Measurements from ENCODE around the gene SPDYE4.

SPDYE4 gene

DNA sequence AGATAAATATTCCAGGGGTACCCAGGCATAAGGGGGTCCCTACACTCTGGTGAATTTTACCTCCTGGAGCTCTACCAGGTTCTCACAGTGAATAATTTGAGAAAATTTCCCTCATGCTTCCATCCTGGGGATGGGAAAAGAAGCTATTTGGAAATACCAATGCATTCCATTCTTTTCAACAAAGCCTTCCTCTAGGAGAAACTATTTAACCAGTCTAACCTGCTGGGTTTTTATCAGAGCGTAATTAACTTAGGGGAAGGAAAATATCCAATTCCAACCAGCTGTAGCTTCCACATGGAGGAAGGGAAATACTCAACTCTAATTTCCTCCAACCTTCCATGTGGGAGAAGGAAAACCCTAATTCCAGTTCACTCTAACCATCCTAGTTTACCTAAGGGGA, 23.8 kb upstream of the SPDYE4 start:
- no peak for DNase-seq

DNA sequence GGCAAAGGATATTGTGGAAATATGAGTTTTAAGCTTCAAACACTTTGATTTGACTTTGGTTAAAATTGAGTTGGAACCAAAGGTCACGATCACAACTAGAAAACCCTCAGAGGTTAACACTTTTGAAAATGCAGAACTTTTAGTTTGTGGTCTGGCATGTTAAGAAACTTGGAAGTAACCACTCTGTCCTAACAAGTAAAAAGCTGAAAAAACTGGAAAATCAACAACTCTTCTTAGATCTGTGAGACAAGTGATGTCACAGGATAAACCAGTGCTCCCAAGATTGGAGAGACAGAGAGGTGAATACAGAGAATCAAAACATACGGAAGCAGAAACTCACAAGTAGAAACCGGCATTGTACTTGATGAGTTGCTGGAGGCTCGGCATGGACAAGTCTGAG, 23.4 kb upstream of the SPDYE4 start:
- no peak for DNase-seq

DNA sequence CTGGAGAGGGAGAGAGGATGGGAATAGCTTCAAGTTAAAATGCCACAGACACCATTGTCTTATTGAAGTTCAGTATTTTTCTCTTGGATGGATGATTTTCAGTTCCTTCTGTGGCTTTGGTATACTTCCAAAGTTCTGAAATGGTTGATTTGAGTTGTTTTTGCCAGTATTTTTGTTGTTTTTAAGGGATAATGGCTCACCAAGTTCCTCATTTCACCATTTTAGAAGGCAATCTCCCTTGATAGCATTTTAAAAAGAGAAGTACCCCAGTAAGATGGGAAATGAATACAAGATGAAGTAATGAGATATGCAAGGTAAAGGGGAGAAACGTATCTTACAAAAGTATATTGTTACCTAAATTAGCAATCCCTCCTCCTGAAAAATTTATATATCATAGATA, 18.5 kb upstream of the SPDYE4 start:
- DNase-seq, result no peak

DNA sequence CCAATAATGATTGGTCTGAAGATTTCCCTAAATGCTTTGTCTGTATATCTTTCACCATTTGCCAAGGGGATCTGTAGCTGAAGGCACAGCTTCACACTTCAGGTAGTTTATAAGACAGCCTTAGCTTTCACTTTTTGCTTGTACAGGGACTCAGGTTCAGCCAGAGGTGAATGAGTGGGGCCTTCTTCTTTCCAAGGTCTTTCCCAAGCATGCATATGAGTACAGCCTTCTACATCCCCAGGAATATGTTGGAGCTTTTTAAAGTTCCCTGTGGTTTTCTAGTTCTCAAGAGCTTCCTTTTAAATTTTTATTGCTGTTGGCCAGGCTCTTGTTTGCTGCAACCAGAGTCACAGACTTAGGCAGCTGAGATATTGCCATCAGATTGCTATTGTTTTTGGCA, 17.9 kb upstream of the SPDYE4 start:
- DNase-seq, result no peak

DNA sequence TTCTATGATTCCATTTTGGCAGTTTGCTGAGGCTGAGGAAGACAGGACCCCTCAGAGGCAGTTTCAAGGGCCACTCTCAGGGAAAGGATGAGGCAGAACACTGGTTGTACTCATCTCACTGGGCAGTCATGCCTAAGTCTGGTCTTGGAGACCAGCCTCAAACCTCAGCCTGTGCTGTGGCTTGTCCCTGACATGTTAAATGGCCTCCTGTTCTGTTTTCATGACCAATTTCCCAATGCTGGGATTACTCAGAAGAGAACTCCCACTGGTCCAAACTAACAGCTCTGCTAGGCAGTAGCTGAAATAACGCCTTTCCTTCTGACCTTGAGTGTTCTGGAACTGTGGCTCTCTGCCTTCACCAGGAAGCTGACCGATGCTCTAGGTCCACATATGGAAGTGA, 8.4 kb upstream of the SPDYE4 start:
- DNase-seq, result no peak

DNA sequence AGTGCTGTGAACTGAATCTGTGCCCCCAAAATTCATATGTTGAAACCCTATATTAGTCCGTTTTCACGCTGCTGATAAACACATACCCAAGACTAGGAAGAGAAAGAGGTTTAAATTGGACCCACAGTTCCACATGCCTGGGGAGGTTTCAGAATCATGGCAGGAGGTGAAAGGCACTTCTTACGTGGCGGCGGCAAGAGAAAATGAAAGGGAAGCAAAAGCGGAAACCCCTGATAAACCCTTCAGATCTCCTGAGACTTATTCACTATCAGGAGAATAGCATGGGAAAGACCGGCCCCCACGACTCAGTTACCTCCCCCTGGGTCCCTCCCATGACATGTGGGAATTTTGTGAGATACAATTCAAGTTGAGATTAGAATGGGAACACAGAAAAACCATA, 3.7 kb upstream of the SPDYE4 start:
- DNase-seq, result no peak

DNA sequence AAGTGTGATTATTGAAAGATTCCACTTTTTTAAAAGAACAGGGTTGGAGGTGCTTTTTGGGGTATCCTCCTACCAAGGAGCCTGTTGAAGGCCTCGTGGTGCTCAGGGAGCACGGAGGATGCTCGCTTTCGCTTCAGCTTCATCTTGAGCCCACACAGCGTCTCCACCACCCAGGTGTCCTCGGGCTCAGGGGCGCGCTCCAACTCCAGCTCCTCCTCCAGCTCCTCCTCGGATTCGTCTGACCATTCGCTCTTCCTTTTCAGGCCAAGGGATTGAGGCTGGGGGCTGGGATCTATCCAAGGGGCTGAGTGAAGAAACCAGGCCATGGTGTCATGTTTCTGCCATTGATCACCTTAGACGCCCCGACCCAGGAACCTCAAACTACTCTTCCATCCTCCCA, 1.2 kb downstream of the SPDYE4 start:
- no peak for DNase-seq

DNA sequence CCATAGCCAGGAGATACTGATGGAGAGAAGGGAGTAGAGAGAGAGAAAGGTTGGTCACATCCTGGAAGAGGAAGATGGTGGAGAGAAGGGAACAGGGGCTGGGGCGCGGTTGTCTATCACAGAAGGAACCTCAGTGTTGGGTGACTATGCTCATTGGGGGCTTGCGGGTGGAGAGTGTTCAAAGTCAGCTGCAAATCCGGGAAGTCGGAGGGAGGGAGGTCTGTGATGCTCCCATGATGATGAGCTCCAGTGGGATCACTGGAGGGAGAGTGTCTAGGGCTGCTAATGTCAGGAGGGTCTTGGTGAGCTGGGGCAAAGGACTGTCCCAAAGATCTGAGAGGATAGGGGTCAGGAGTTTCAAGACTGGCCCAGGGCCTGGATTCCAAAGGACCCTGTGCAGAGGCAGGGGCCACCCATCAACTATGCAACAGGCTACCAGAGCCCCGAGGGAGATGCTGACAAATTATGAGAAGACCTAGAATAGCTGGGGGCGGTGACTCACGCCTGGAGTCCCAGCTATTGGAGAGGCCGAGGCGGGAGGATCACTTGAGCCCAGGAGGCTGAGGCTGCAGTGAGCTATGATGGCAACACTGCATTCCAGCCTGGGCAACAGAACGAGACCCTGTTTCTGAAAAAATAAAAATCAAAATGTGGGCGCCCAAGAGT, 2.6 kb downstream of the SPDYE4 start:
- no peak for DNase-seq

DNA sequence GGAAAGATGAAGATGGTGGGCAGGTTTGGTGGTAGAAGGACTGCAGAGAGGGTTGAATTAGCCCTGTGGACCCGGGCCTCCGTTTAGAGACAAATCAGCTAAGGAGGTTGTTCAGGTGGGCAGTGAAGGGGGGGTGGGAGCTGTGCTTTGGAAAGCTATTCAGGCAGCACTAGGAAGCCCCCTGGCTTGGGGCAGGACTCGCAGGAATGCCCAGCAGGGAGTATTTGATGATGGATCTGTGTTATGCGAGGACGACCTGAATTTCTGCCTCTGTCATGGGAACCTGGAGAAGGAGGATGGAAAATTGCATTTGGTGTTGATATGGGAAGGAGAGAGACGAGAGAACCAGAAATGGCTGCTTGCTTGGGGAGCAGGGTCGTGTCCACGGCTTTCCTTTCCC, 3.5 kb downstream of the SPDYE4 start:
- DNase-seq, result no peak

DNA sequence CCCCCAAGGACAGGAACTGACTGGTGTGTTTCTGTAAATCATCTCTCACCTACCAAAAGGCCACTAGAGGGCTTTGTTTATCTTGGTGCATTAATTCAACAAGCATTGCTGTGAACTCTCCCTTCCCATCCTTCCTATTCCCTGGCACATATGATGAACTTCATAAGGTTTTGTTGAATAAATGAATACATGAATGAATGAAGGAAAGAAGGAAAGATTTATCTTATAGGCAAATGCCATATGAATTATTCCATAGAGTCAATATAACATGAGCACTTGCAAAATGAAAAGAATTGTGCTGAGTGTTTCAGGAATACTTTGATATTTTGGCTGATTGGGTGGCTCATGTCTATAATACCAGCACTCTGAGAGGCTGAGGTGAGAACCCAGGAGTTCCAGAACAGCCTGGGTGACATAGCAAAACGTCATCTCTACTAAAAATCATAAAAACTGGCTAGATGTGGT, 4.3 kb downstream of the SPDYE4 start:
- DNase-seq, result peak; percentile 46

DNA sequence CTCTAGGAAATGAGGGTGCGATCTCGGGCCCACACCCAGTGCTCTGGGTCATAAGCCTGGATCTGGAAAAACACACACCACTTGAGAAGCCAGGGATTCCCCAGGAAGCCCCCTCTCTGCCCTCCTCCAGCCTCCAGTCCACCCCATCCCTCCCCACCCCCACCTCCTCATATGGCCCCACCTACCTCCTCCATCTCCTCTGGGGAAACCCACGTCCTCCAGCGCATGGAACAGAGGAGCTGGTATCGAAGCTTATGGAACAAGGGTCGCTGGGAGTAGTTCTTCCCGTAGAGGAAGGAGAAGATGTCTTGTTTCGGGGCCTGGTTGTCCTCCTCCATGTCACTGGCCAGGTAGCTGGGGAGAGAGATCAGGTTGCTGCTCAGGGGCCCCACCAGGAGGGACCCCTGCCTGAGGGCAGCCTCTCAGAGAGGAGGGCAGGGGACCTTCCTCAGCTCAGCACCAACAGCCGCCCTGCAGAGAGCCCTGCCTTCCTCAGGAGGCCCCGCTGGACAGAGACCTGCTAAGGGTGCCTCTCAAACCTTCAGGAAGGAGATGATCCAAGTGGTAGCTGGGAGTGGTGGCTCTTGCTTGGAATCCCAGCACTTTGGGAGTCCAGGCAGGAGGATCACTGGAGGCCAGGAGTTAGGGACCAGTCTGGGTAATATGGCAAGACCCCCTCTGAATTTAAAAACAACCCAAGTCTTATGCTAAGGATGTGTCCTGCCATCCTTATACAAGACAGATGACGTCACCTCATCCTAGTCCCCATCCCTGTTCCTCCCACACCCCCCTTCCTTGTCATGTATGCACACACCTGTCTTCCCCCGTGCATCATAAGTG, 5.0 kb downstream of the SPDYE4 start:
- no peak for DNase-seq

DNA sequence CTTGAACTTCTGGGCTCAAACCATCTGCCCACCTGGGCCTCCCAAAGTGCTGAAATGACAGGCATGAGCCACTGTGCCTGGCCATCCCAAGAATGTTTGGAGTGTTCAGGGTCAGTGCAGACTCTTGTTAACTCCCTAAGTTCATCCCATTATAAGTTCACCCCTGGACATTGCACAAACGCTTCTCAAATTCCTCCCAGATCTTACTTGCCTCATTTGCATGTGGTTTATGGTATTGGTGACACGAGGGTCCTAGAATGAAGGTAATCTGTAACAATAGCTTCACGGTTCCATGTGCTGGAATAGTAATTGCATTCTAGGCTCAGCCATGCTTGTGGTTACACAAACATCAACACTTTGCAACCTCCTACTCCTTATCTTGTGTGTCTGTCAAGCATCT, 8.7 kb downstream of the SPDYE4 start:
- no peak for DNase-seq

DNA sequence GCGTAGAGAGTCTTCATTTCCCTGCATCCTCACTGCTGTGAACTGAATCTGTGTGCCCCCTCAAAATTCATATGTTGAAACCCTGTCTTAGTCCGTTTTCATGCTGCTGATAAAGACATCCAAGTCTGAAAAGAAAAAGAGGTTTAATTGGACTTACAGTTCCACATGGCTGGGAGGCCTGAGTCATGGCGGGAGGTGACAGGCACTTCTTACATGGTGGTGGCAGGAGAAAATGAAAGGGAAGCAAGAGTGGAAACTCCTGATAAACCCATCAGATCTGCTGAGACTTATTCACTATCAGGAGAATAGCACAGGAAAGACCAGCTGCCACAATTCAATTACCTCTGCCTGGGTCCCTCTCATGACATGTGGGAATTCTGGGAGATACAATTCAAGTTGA, 10.6 kb downstream of the SPDYE4 start:
- no peak for DNase-seq

DNA sequence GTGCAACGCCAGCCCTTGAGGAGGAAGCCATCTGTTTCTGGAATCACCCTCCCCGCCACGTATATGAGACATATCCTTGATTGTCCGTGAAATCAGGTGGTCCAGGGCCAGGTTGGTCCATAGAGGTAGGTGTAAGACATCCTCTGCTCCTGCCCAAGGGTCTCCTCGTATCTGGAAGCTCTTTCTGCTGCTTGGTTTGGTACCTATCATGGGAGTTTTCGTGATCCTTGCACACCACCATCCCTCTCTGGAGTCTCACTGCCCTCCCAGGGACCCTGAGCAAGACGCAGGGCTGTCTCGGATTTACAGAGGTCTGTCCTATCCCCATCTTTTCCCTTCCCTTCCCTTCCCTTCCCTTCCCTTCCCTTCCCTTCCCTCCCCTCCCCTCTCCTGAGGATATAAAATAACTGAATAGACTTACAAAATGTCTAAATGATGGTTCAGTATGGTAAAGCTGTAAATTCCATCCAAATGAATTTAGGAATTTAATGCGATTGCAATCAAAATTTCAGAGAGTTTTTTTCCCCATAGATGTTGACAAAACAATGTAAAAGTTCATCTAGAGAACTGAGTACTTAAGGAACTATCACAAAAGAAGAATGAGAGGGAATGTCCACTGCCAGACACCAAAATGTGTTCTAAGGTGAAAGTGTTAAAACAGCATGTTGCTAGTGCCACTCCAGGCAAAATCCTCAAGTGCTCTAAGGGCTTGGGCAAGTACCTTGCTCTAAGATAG, 11.7 kb downstream of the SPDYE4 start:
- no peak for DNase-seq

DNA sequence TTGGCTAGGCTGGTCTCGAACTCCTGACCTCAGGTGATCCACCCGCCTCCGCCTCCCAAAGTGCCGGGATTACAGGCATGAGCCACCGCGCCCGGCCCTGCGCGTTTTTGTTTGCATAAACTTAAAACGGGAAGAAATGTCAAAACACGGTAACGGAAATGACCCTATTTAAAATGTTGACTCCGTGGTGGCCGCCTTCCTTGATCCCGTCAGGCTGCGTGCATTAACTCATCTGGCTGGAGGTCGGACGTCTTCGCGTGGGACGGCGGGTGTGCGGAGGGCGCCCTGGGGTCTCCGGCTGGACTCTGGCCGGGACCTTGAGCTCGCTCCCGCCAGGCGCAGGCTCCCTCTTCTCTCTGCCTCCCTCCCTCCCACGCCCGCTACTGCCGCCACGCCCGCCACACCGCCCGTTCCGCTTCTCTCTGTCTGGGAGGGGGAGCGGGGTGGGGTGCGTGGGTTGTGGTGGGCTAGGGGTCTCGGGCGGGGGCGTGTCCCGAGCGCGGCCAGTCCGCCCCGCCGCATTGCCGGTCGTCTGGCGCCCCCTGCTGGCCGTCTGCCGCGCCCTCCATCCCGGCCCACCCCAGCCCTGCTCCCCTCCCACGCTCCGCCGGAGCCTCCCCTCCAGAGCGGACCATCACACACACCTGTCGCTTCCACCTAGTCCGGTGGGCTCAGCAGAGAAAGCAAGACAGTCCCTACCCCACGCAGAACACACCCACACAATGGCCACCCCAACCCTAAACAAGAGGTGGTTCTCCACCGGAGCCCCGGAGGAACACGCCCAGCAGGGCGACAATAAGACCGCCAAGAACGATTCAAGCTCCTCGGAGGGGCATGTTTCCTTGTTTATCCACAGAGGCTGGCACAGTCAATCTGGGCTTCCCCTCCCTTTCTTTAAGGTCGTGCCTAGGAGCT, 12.5 kb downstream of the SPDYE4 start:
- DNase-seq, result peak; percentile 28

DNA sequence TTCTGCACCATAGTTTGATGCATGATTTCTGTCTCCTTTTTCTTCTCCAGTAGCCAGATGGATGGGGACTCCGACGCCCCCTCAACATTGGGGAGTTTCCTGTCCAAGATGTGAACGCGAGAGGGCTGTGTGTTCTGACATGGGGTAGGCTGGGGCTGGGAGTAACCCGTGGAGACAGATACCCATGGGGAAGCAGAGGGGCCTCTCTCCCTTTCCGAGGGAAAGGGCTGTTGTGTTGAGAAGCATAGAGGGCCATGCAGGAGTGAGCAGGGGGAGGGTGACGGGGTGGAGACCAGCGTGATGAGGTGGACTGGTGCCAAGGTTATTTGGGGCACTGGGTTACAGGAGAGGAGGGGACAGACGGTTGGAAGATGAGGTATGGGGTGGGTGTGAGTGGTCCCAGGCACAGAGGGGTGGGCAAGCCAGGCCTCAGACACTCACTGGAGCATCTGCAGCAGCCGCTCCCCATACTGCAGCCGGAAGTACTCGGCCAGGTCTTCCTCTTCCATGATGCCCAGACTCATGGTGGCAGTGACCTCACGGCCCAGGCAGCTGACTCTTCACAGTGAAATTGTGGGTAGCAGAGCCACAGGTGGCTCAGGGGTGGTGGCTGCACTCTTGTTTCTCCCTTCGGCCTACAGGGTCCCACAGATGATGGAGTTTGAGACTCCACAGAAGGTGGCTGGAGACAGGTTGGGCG, 14.1 kb downstream of the SPDYE4 start:
- no peak for DNase-seq

DNA sequence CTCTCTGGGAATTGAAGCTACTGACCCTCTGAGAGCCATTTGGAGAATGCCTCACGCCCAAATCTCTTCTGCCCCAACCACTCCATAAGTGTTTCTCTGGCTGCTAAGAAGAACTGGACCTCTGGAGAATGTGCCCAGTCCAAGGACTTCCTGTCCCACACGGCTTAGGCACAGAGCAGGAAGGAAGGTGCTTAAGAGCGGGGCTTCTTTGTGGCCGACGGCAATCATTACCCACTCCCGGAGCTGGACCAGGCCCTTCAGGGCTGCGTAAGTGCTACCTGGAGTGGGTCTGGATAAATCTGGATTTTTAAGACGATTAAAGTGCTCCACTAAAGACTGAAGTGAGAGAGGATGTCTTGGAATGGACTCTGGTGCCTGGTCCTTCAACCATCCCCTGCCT, 15.5 kb downstream of the SPDYE4 start:
- DNase-seq, result no peak

DNA sequence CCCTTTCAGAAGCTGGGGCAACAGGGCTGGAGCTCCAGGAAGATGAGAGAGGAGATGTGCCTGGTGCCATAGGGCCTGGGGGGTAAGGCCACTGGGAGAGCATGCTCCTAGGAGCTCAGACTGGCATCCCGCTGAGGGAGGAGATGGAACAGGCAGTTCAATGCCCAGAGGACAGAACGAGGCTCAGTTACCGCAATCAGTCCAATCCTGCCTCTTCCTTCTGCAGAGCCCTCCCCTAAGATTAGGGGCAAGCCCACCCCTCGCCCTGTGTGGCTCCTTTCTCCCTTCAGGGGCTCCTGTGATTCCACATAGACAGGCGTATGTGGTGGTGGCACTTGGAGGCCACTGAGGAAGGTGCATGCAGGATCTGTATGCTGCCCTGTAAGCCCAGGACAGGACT, 16.1 kb downstream of the SPDYE4 start:
- no peak for DNase-seq

DNA sequence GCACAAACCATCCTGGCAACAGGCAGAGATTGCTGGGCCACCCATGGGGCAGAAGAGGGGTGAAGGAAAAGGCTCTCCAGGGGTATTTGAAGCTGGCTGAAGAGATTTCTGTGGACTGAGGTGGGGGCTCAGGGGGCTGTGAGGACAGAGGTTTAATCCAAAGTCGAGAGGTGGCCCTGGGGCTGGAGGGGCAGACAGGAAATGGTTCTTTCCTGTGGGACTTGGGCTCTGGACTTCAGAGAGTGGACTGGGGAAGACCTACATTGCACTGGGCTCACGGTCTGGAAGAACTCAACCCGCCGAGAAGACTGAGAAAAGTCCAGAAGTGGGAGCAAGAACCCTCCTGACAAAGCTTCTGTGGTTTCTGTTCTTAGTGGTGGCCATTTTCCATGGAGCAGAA, 16.6 kb downstream of the SPDYE4 start:
- DNase-seq, result no peak

DNA sequence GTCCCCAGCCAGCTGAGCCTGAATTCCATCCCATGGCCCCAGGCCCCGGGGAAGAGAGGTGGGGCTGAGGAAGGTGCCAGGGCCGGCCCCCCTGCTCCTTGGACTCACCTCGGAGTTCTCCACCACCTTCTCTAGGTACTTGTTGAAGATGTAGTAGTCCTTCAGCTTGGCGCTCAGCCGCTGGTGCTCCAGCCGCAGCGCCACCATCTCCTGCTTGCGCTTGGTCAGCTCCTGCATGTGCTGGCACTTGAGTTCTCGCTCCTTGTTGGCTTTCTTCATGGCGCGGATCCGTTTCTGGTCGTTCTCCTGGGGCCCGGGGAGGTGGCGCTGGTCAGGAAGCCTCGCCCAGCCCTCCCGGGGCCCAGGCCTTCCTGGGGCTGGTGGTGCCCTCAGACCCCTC, 17.0 kb downstream of the SPDYE4 start:
- no peak for DNase-seq

DNA sequence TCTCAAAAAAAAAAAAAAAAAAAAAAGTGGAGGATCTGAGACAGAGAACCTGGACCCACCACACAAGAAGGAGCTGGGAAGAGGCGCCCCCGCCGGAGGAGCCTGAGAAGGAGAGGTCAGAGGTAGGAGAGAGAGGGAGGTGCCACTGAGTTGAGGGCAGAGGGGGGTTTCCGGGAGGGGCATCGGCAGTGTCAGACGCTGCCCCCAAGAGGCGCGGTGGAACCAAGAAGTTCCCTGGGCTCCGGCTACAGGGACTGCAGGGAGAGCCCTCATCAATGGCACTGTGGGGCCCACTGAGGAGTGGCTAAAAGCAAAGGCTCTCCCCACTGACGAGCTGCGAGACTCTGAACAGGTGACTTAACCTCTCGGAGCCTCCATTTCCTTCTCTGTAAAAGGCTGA, 17.9 kb downstream of the SPDYE4 start:
- no peak for DNase-seq

DNA sequence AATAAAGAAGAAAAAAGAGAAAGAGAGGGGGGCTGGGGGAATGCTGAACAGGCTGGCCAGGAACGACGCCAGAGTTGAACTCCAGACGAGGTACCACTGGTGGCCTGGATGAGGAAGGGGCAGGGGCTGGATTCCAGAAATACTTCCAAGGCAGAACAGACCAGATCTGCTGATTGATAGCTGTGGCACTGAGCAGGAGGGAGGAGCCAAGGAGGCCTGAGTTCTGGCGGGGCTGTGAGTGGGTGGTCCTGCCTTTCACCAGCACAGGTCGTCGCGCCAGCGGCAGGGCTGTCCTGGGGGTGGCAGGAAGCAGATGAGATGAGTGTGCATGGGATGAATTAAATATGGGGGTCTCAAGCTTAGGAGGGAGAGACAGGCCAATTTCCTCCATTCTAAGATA, 19.2 kb downstream of the SPDYE4 start:
- DNase-seq, result no peak

Measured in NCI-H146 (cell line).